PC-3 (cell line): Measurements from ENCODE around the gene HRH4. TPM values are rescaled to one million over a fixed set of nuclear protein-coding genes. Genes with fewer than 3 reads are reported as not detected.
A peak's percentile ranks its signal among the peaks of the same experiment; 100 is the strongest.

Experiments used
- ATAC-seq: fragments of 200-7000 bp; cut with Tn5 transposase; 2 replicates; pipeline ENCODE4 v1.9.1; 2020; ENCODE audit warnings: mild to moderate bottlenecking, moderate library complexity
- BruUV-seq: library from RNA; stranded (reverse); fragments of 400-500 nt; replicated peaks from 2 replicates; lab custom pipeline; 2021; lab: Mats Ljungman, UMichigan
- CTCF ChIA-PET: fragments of 300-600 bp; sonication (Branson Sonifier 250); formaldehyde crosslinking; loops from one replicate; lab custom pipeline; 2022; ENCODE audit warnings: antibody characterized with exemption; lab: Charles Lee
- POLR2A ChIA-PET: fragments of 300-600 bp; sonication (Branson Sonifier 250); formaldehyde crosslinking; loops from one replicate; lab custom pipeline; 2022; ENCODE audit warnings: antibody characterized with exemption; ENCODE audit not compliant: unreplicated experiment; lab: Charles Lee
- DNase-seq: peaks from one replicate; pipeline ENCODE4 v3.0.0-alpha.2; 2015
- H2AFZ ChIP-seq: fragments of 300-600 bp; sonication (generic); 2 replicates; pipeline ENCODE4 v1.6.0; 2016; ENCODE audit warnings: antibody characterized with exemption, low read length
- H3F3A ChIP-seq: fragments of 300-600 bp; sonication (generic); one replicate; pipeline ENCODE4 v1.6.0; 2017; ENCODE audit warnings: antibody characterized with exemption, low read length, control low read depth, mild to moderate bottlenecking; ENCODE audit not compliant: unreplicated experiment
- H3K27ac ChIP-seq: fragments of 300-600 bp; sonication (generic); 2 replicates; pipeline ENCODE4 v1.5.1; 2016; ENCODE audit warnings: mild to moderate bottlenecking, low read length
- H3K27me3 ChIP-seq: fragments of 300-600 bp; sonication (generic); 2 replicates; pipeline ENCODE4 v1.6.1; 2016; ENCODE audit warnings: low read length, mixed read lengths
- H3K36me3 ChIP-seq: fragments of 300-600 bp; sonication (generic); 2 replicates; pipeline ENCODE4 v1.6.1; 2016; ENCODE audit warnings: low read depth, mixed run types, low read length, mixed read lengths
- H3K4me1 ChIP-seq: fragments of 300-600 bp; sonication (generic); 2 replicates; pipeline ENCODE4 v1.5.1; 2016; ENCODE audit warnings: low read length; ENCODE audit not compliant: insufficient read depth
- H3K4me2 ChIP-seq: fragments of 300-600 bp; sonication (generic); 2 replicates; pipeline ENCODE4 v1.6.0; 2016; ENCODE audit warnings: low read length
- H3K4me3 ChIP-seq: fragments of 300-600 bp; sonication (generic); 2 replicates; pipeline ENCODE4 v1.5.1; 2016; ENCODE audit warnings: mild to moderate bottlenecking, low read length, mixed read lengths
- H3K79me2 ChIP-seq: fragments of 300-600 bp; sonication (generic); 2 replicates; pipeline ENCODE4 v1.6.1; 2017; ENCODE audit warnings: low read length, mixed read lengths
- H3K9ac ChIP-seq: fragments of 300-600 bp; sonication (generic); 2 replicates; pipeline ENCODE4 v1.6.0; 2016; ENCODE audit warnings: mild to moderate bottlenecking, low read length
- H3K9me2 ChIP-seq: fragments of 300-600 bp; sonication (generic); replicated peaks from 2 replicates; pipeline ENCODE4 v1.6.1; 2016; ENCODE audit warnings: mixed run types, low read length, mixed read lengths
- H3K9me3 ChIP-seq: fragments of 300-600 bp; sonication (generic); 2 replicates; pipeline ENCODE4 v1.6.1; 2016; ENCODE audit warnings: low read length, mixed read lengths
- H4K20me1 ChIP-seq: fragments of 300-600 bp; sonication (generic); 2 replicates; pipeline ENCODE4 v1.6.1; 2016; ENCODE audit warnings: low read length, mixed read lengths
- EZH2 ChIP-seq: fragments of 300-600 bp; sonication (generic); IDR thresholded peaks from one replicate; pipeline ENCODE4 v1.6.1; 2017; ENCODE audit warnings: antibody characterized with exemption, mild to moderate bottlenecking, low read length; ENCODE audit not compliant: unreplicated experiment
- EZH2phosphoT487 ChIP-seq: fragments of 300-600 bp; sonication (generic); IDR thresholded peaks from 2 replicates; pipeline ENCODE4 v1.6.1; 2018; ENCODE audit warnings: mild to moderate bottlenecking, antibody characterized with exemption, low read length, borderline replicate concordance
- intact Hi-C: fragments of 100-400 bp; cut with micrococcal nuclease; formaldehyde crosslinking; loops from 2 replicates; pipeline ENCODE4 v1.9.0; 2023
- total RNA-seq: library from RNA; depleted of rRNA; stranded (reverse); fragments of >200 nt; gene quantifications from 2 replicates; pipeline ENCODE4 v1.2.3, GENCODE V29; 2014
- TF ChIP-seq, protein P1 (sequence below): fragments of 300-600 bp; sonication (generic); conservative IDR thresholded peaks from 2 replicates; pipeline ENCODE4 v1.5.1; 2017; ENCODE audit warnings: antibody characterized with exemption, low read depth, mild to moderate bottlenecking, low read length

HRH4 gene
- total RNA-seq, 1 experiment from 2014 or later, result not detected

DNA sequence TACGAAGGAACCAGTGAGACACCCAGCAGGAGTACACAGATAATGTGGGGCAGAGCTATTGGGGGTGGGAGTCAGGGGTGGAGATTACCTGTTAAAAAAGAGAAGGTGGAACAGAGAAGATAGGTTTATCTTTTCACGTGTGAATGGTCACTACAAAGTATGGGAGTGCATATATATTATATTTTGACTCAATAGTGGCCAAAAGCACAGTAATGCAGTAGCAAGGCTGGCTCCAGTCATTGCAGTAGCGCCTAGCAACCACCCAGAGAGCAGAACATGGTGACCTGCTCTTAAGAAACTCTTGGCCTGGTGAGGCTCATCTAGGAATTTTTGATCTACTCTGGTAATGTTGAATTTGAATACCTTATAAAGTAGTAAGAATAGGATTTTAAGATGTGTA lies 33.0 kb upstream of the HRH4 start:
- Histone ChIP-seq H3K36me3 (peaks cover 6% of the 10 kb centered on the region; the same call in 1 of the 2 replicates), H3K4me3 (peak overlapping the region; percentile 97), H3F3A (no peaks in the 10 kb centered on the region), H3K4me2 (peak overlapping the region; percentile 100), H2AFZ (peak overlapping the region; percentile 100; the same call in 1 of the 2 replicates), H3K9me3 (no peaks in the 10 kb centered on the region), H3K9me2 (0 out of 2 replicates have a peak, but pooled peaks cover 4% of the 10 kb centered on the region), H3K79me2 (peaks cover 21% of the 10 kb centered on the region), H3K9ac (peak overlapping the region; percentile 99), H3K27ac (no peak overlapping the region), H3K4me1 (peaks cover 25% of the 10 kb centered on the region), H3K27me3 (no peaks in the 10 kb centered on the region), H4K20me1 (no peaks in the 10 kb centered on the region)
- intact Hi-C loops, result loop anchor here (5.0 kb wide), 1 partner anchor 65 kb away; no protein-coding TSS in a partner anchor
- DNase-seq (peak; percentile 11), ATAC-seq (no peak; the same call in 1 of the 2 replicates)
- no TSS peak for BruUV-seq
- TF ChIP-seq EZH2 (no peak), EZH2phosphoT487 (no peak)
- TF ChIP-seq, protein P1, sequence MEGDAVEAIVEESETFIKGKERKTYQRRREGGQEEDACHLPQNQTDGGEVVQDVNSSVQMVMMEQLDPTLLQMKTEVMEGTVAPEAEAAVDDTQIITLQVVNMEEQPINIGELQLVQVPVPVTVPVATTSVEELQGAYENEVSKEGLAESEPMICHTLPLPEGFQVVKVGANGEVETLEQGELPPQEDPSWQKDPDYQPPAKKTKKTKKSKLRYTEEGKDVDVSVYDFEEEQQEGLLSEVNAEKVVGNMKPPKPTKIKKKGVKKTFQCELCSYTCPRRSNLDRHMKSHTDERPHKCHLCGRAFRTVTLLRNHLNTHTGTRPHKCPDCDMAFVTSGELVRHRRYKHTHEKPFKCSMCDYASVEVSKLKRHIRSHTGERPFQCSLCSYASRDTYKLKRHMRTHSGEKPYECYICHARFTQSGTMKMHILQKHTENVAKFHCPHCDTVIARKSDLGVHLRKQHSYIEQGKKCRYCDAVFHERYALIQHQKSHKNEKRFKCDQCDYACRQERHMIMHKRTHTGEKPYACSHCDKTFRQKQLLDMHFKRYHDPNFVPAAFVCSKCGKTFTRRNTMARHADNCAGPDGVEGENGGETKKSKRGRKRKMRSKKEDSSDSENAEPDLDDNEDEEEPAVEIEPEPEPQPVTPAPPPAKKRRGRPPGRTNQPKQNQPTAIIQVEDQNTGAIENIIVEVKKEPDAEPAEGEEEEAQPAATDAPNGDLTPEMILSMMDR, result no peak
- POLR2A ChIA-PET, result no interaction called here
- CTCF ChIA-PET, result interaction anchor here (0.5 to 0.6 kb wide), 2 partner anchors 60 to 68 kb away, joined by 3 to 4 read pairs; no protein-coding TSS in a partner anchor

DNA sequence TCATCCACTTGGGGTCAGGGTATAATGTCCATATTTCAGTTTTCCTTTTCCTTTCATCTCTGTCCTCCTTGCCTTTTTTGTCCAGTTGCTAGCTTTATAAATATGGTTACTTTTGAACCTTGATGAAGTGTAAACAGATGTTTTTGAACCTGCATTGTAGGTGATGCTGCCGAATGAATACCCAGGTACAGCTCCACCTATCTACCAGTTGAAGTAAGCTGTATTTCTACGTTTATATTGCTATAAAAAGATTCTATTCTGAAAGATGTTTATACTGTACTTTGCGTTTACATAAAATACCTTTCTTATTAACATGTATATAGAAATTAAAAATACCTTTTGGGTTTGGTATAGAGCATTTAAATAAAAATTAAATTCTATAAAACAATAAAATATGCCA lies 31.7 kb upstream of the HRH4 start:
- no peaks in the 10 kb centered on the region for H3K27me3 ChIP-seq
- ChIA-PET CTCF (interaction anchor here (0.6 to 1.0 kb wide), 3 partner anchors 12 to 69 kb away, joined by 3 to 4 read pairs (median 3); no protein-coding TSS in a partner anchor), POLR2A (no interaction called here)
- no peak overlapping the region for H2AFZ ChIP-seq
- H3F3A ChIP-seq, result no peaks in the 10 kb centered on the region
- ATAC-seq, result no peak
- H3K4me3 ChIP-seq, result no peak overlapping the region
- BruUV-seq, result no TSS peak
- no peak overlapping the region for H3K9ac ChIP-seq
- no peak overlapping the region for H3K27ac ChIP-seq
- peaks cover 21% of the 10 kb centered on the region for H3K79me2 ChIP-seq
- H3K9me3 ChIP-seq, result no peaks in the 10 kb centered on the region
- peak overlapping the region; percentile 100 for H3K4me2 ChIP-seq
- H3K9me2 ChIP-seq, result 0 out of 2 replicates have a peak, but pooled peaks cover 4% of the 10 kb centered on the region
- intact Hi-C loops, result loop anchor here (5.0 kb wide), 1 partner anchor 66 kb away; no protein-coding TSS in a partner anchor
- no peak for TF ChIP-seq EZH2
- TF ChIP-seq, protein P1, result peak; percentile 62
- no peaks in the 10 kb centered on the region for H4K20me1 ChIP-seq
- H3K4me1 ChIP-seq, result peaks cover 25% of the 10 kb centered on the region
- DNase-seq, result peak; percentile 5
- peaks cover 6% of the 10 kb centered on the region; the same call in 1 of the 2 replicates for H3K36me3 ChIP-seq

DNA sequence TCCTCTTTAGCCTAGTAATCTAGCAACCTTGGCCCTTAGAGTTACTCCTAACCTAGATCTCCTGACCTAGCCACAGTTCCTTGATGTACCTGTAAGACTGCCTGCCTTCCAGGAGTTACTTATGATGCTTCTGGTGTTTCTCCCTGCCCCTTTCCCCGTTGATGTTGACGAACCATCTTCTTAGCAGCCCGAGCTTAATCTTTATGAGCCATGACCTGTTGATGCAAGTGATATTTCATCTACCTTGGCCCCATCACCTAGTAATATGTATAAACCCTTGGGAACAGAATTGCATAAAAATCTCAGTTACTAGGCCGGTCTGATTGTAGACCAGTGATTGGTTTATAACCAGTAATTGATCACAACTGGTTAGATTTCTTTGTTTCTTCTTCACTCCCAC lies 31.2 kb upstream of the HRH4 start:
- Histone ChIP-seq H3K4me3 (no peak overlapping the region), H3K9ac (no peak overlapping the region), H3K79me2 (peaks cover 21% of the 10 kb centered on the region), H3K36me3 (peaks cover 6% of the 10 kb centered on the region; the same call in 1 of the 2 replicates), H3K4me2 (no peak overlapping the region), H3K9me3 (no peaks in the 10 kb centered on the region), H3F3A (no peaks in the 10 kb centered on the region), H3K27me3 (no peaks in the 10 kb centered on the region), H2AFZ (no peak overlapping the region), H3K9me2 (0 out of 2 replicates have a peak, but pooled peaks cover 4% of the 10 kb centered on the region), H4K20me1 (no peaks in the 10 kb centered on the region), H3K27ac (no peak overlapping the region), H3K4me1 (peaks cover 25% of the 10 kb centered on the region)
- ChIA-PET POLR2A (no interaction called here), CTCF (interaction anchor here (1.0 kb wide), 2 partner anchors 12 to 61 kb away, joined by 3 to 4 read pairs; no protein-coding TSS in a partner anchor)
- ATAC-seq, result no peak
- no TSS peak for BruUV-seq
- no peak for DNase-seq
- intact Hi-C loops, result loop anchor here (5.0 kb wide), 1 partner anchor 67 kb away; no protein-coding TSS in a partner anchor
- no peak for TF ChIP-seq EZH2phosphoT487
